Activated B cell treated with CpG ODN at 0.5 μM for 24 hours (primary cell): ENCODE measurements around the gene ZNF497. TPM values are rescaled to one million over a fixed set of nuclear protein-coding genes. Genes with fewer than 3 reads are reported as not detected.

Experiments used
- ATAC-seq: fragments of 200-7000 bp; cut with Tn5 transposase; one replicate; pipeline ENCODE4 v1.10.0; 2021; ENCODE audit warnings: low read depth, mild to moderate bottlenecking, moderate library complexity
- CTCF ChIA-PET: fragments of 350-600 bp; sonication (Branson Sonifier 250); formaldehyde crosslinking; loops from one replicate; lab custom pipeline; 2021; ENCODE audit warnings: antibody characterized with exemption; lab: Charles Lee
- POLR2A ChIA-PET: fragments of 350-600 bp; sonication (Branson Sonifier 250); formaldehyde crosslinking; loops from one replicate; lab custom pipeline; 2021; ENCODE audit warnings: antibody characterized with exemption; lab: Charles Lee
- DNase-seq: peaks from one replicate; pipeline ENCODE4 v3.0.0; 2022
- H3K27ac Mint-ChIP-seq: one replicate; pipeline ENCODE4 v1.8.0; 2020; ENCODE audit warnings: mixed read lengths
- H3K27me3 Mint-ChIP-seq: one replicate; pipeline ENCODE4 v1.8.0; 2021; ENCODE audit warnings: mixed read lengths
- H3K36me3 Mint-ChIP-seq: one replicate; pipeline ENCODE4 v1.8.0; 2021; ENCODE audit warnings: low read depth, mixed read lengths
- H3K4me1 Mint-ChIP-seq: one replicate; pipeline ENCODE4 v1.8.0; 2021; ENCODE audit warnings: mixed read lengths
- H3K4me3 Mint-ChIP-seq: one replicate; pipeline ENCODE4 v1.8.0; 2020; ENCODE audit warnings: mild to moderate bottlenecking, mixed read lengths
- H3K9me3 Mint-ChIP-seq: one replicate; pipeline ENCODE4 v1.8.0; 2020; ENCODE audit warnings: mixed read lengths
- intact Hi-C: fragments of 100-400 bp; cut with micrococcal nuclease; formaldehyde crosslinking; loops from one replicate; pipeline ENCODE4 v1.15.1; 2024
- total RNA-seq: library from RNA; stranded (reverse); gene quantifications from 2 replicates; pipeline ENCODE4 v1.2.3, GENCODE V29; 2022
- TF ChIP-seq, protein P1 (sequence below): fragments of 200-600 bp; IDR thresholded peaks from one replicate; pipeline ENCODE4 v1.8.0; 2022; ENCODE audit warnings: antibody characterized with exemption, mild to moderate bottlenecking

ZNF497 gene
- total RNA-seq, 1 donor from 2014 or later, result 2.1 TPM

DNA sequence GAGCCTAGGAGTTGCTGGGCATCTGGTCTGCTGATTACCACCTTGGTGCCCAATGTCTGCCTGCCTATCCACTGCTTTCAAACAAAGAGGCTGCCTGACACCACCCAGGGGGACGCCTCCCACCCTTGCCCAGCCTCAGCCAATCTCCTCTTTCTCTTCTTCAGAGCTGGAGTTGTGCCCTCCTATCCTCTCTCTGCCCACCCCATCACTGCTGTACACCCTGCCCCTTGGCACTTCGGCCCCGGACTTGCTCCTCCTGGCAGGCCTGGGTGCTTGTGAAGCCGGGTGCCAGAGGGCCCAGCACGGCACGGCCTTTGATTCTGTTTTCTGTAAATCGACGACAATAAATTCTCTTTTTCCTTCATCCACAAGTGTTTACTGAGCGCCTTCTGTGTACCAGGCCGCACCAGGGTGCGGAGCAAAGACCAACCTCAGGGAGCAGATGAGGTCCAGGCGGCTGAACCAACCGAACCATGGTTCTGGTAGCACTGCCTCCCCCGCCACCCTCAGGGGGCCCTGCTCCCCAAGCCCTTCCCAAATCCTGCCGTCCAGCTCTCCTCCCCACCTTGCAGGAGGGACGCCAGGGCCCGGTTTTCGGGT, 37.9 kb upstream of the ZNF497 start:
- Mint-ChIP-seq H3K27ac (no peak overlapping the region), H3K4me3 (peak overlapping the region; percentile 92), H3K4me1 (peaks cover 15% of the 10 kb centered on the region), H3K36me3 (peaks cover 2% of the 10 kb centered on the region), H3K9me3 (no peaks in the 10 kb centered on the region), H3K27me3 (peaks cover 7% of the 10 kb centered on the region)
- ATAC-seq (no peak), DNase-seq (no peak)
- TF ChIP-seq, protein P1, sequence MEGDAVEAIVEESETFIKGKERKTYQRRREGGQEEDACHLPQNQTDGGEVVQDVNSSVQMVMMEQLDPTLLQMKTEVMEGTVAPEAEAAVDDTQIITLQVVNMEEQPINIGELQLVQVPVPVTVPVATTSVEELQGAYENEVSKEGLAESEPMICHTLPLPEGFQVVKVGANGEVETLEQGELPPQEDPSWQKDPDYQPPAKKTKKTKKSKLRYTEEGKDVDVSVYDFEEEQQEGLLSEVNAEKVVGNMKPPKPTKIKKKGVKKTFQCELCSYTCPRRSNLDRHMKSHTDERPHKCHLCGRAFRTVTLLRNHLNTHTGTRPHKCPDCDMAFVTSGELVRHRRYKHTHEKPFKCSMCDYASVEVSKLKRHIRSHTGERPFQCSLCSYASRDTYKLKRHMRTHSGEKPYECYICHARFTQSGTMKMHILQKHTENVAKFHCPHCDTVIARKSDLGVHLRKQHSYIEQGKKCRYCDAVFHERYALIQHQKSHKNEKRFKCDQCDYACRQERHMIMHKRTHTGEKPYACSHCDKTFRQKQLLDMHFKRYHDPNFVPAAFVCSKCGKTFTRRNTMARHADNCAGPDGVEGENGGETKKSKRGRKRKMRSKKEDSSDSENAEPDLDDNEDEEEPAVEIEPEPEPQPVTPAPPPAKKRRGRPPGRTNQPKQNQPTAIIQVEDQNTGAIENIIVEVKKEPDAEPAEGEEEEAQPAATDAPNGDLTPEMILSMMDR, result no peak
- POLR2A ChIA-PET, result interaction anchor here (1.1 kb wide), 1 partner anchor 38 kb away, joined by 3 read pairs; no protein-coding TSS in a partner anchor
- CTCF ChIA-PET, result no interaction called here
- intact Hi-C loops, result loop anchor here (2.0 to 10.0 kb wide), 2 partner anchors 66 to 306 kb away; partner anchors contain the start of genes ZNF324 and ZSCAN18

DNA sequence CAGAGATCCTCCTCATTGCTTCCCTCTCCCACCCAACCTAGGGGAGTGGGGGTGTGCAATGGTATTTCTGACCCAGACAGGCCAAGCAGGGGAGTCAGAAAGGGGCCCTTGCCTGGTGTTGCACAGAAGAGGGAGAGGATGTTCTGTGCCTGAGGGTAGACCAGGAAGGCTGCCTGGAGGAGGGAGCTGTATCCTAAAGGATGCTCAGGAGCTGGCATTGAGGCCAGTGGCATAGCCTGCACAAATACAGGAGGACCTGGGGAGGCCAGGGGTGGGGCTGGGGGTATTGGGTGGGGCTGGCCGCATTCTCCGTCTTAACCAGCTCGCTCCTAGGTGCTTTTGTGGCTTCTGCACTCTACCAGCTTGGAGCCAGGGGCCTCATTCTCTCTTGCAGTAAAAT, 37.4 kb upstream of the ZNF497 start:
- H3K27ac Mint-ChIP-seq, result no peak overlapping the region
- H3K9me3 Mint-ChIP-seq, result no peaks in the 10 kb centered on the region
- H3K4me1 Mint-ChIP-seq, result peaks cover 15% of the 10 kb centered on the region
- H3K4me3 Mint-ChIP-seq, result peak overlapping the region; percentile 92
- peaks cover 7% of the 10 kb centered on the region for H3K36me3 Mint-ChIP-seq
- TF ChIP-seq, protein P1, result no peak
- ChIA-PET POLR2A (interaction anchor here (1.1 kb wide), 1 partner anchor 38 kb away, joined by 3 read pairs; no protein-coding TSS in a partner anchor), CTCF (no interaction called here)
- ATAC-seq (no peak), DNase-seq (no peak)
- intact Hi-C loops, result loop anchor here (2.0 to 10.0 kb wide), 2 partner anchors 67 to 305 kb away; partner anchors contain the start of genes ZNF324 and ZSCAN18
- H3K27me3 Mint-ChIP-seq, result peaks cover 7% of the 10 kb centered on the region

DNA sequence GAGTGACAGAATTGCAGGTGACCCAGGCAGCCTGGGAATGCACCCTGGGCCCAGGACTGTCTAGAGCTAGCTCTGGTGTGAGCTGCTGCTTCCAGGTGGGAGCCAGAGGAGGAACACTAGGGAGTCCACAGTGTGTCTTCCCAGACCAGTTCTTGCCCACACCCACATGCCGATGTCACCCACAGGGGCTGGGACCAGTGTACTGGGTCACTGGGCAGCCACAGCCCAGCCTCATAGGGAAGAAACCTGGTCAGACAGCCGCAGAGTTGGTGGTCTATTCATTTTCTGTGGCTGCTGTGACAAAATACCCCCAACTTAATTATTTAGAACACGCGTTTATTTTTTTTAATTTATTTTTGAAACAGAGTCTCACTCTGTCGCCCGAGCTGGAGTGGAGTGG, 36.0 kb upstream of the ZNF497 start:
- Mint-ChIP-seq H3K27me3 (peaks cover 7% of the 10 kb centered on the region), H3K4me1 (peaks cover 16% of the 10 kb centered on the region), H3K36me3 (peaks cover 20% of the 10 kb centered on the region), H3K4me3 (no peak overlapping the region), H3K9me3 (no peaks in the 10 kb centered on the region), H3K27ac (no peak overlapping the region)
- ATAC-seq, result no peak
- CTCF ChIA-PET, result no interaction called here
- no peak for DNase-seq
- intact Hi-C loops, result no loop called here
- POLR2A ChIA-PET, result no interaction called here
- TF ChIP-seq, protein P1, result no peak

DNA sequence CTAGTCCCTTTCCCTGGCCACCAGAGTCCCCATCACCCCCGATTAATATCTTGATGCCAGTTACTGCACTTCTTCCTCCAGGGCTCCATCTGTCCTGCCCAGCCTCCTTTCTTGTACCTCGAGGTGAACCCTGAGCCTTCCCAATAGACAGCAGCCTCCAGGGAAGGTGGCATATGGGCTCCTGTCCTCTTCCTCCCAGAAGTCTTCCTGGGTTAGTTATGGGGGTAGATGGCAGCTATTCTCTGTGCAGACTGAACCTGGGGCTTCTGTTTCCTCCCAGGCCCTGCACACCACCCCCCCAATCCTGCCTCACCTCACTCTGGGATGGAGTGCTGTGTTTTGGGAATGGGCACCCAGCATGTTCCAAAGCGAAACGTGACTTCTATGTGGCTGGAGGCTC, 35.5 kb upstream of the ZNF497 start:
- DNase-seq (no peak), ATAC-seq (no peak)
- intact Hi-C loops, result no loop called here
- Mint-ChIP-seq H3K4me3 (no peak overlapping the region), H3K4me1 (peaks cover 16% of the 10 kb centered on the region), H3K27ac (no peak overlapping the region), H3K36me3 (peaks cover 25% of the 10 kb centered on the region), H3K9me3 (no peaks in the 10 kb centered on the region), H3K27me3 (peaks cover 7% of the 10 kb centered on the region)
- CTCF ChIA-PET, result no interaction called here
- TF ChIP-seq, protein P1, result no peak
- POLR2A ChIA-PET, result no interaction called here

DNA sequence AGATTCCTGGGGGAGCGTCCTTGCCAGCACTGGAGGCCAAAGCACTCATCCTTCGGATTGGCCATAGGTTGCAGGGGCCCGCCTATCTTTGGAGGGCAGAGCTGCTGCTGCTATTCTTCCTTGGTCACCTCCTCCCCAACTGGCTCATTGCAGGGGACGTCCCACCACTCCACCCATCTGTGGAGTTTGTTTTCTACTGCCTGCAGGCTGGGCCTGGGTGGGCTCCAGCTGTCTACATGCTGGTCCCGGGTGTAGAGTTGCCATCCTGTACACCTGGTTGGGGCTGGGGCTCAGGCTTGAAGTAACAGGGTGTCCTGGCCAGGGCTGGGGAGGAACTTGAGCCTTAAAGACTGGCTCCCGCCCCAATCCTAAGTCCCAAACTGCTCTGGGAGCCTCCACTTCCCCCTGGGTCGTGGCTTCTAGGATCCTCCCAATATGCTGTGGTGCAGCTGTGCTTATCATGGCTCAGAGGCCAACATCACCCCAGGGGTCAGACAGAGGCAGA, 35.0 kb upstream of the ZNF497 start:
- H3K9me3 Mint-ChIP-seq, result no peaks in the 10 kb centered on the region
- ChIA-PET POLR2A (no interaction called here), CTCF (no interaction called here)
- intact Hi-C loops, result no loop called here
- TF ChIP-seq, protein P1, result no peak
- ATAC-seq (no peak), DNase-seq (no peak)
- H3K4me1 Mint-ChIP-seq, result peaks cover 16% of the 10 kb centered on the region
- peaks cover 30% of the 10 kb centered on the region for H3K36me3 Mint-ChIP-seq
- H3K4me3 Mint-ChIP-seq, result no peak overlapping the region
- no peak overlapping the region for H3K27ac Mint-ChIP-seq
- H3K27me3 Mint-ChIP-seq, result peaks cover 7% of the 10 kb centered on the region
